B cell (primary cell): ENCODE data around the gene CMYA5.

ENCODE experiments used
- CTCF ChIP-seq: fragments of 200-600 bp; IDR thresholded peaks from one replicate; pipeline ENCODE4 v1.8.0; 2022; ENCODE audit warnings: antibody characterized with exemption, mild to moderate bottlenecking
- EZH2 ChIP-seq: IDR thresholded peaks from 2 replicates; pipeline ENCODE4 v1.6.1; 2012; ENCODE audit warnings: borderline replicate concordance, low read depth, mild to moderate bottlenecking, moderate library complexity, low read length; ENCODE audit not compliant: insufficient read depth, poor library complexity, severe bottlenecking

- TF ChIP-seq CTCF (no peak), EZH2 (no peak)
These were observed 142.0 kb downstream of the CMYA5 start for GRCh38 chr5:79831381-79832309.
